HG03571 (cell line): ENCODE results near the gene CLDN9.
"Not testable (repeated sequence)": the region's sequence is repeated elsewhere in the genome, so short reads cannot be mapped to it uniquely, and the experiment has no call there.

ENCODE experiments used
- ATAC-seq: cut with Tn5 transposase; IDR thresholded peaks from one replicate; pipeline ENCODE4 v1.9.1; 2021; ENCODE audit not compliant: unreplicated experiment

The CLDN9 gene

DNA sequence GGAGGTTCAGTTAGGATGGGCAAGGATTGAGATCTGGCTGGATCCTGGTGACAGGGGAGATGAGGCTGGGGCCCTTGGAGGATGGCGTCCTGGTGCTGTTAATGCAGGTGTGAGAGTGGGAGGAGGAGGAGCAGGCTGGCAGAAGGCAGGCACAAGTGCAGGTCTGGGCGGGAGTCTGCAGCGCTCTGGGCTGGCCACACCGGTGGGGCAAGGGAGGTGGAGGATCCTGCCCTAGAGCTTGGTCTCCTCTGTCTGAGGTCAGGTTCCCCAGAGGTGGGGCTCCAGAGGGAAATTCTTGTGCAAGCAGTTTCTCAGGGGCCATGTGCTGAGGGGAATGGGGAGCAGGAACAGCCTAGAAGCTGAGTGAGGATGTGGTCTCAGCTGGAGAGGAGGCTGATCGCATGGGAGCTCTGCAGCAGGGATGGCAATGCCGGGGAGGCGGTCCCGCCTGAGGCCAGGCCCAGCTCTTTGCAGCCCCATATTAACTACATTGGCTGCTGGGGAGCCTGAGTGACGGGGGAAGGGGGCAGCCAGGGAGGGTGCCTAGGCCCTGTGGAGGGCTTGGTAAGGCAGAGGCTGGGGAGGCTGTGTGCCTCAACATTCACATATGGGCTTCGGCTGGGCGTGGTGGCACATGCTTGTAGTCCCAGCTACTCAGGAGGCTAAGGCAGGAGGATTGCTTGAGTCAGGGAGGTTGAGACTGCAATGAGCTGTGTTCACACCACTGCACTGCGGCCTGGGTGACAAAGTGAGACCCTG lies 40.0 kb downstream of the CLDN9 start:
- ATAC-seq = not testable (repeated sequence)

DNA sequence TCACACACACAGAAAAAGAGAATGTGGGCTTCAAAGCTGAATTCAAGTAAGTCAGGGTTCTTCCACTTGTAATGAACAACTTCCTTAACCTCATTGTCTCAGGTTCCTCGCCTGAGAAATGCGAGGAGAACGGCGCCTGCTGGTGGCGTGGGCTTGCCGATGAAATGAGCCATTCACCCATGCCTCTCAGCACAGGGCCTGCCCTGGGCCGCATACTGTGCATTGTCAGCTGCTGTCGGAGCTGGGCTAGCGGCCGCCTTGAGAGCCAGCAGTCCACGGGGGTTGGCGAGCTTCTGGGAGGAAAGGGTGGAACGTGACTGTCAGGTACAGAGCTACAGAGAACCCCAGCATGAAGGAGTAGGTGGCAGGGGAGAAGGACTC lies 40.6 kb downstream of the CLDN9 start:
- not testable (repeated sequence) for ATAC-seq

- ATAC-seq = no peak
Observed at GRCh38 chr16:3054965-3055733, 42.4 kb downstream of the CLDN9 start.

DNA sequence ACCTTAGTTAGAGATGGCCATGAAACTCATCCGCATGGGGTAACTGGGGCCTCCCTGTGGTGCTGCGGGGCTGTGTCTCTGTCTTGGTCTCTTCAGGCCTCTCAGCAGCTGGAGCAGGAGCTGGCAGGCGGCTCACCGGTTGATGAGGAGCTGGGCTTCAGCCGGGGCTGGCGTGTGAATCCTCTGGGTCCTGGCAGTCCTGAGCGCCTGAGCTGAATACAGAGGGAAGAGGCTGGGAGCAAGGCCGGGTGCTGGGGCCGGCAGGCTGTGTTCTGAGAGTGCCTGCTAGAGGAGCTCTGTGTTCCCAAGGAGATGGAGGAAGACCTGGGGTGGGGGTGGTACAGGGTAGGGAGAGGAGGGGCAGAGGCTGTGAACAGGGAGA lies 43.0 kb downstream of the CLDN9 start:
- not testable (repeated sequence) for ATAC-seq

GRCh38 chr16:3056336-3057180 lies 43.8 kb downstream of the CLDN9 start:
- ATAC-seq = no peak

DNA sequence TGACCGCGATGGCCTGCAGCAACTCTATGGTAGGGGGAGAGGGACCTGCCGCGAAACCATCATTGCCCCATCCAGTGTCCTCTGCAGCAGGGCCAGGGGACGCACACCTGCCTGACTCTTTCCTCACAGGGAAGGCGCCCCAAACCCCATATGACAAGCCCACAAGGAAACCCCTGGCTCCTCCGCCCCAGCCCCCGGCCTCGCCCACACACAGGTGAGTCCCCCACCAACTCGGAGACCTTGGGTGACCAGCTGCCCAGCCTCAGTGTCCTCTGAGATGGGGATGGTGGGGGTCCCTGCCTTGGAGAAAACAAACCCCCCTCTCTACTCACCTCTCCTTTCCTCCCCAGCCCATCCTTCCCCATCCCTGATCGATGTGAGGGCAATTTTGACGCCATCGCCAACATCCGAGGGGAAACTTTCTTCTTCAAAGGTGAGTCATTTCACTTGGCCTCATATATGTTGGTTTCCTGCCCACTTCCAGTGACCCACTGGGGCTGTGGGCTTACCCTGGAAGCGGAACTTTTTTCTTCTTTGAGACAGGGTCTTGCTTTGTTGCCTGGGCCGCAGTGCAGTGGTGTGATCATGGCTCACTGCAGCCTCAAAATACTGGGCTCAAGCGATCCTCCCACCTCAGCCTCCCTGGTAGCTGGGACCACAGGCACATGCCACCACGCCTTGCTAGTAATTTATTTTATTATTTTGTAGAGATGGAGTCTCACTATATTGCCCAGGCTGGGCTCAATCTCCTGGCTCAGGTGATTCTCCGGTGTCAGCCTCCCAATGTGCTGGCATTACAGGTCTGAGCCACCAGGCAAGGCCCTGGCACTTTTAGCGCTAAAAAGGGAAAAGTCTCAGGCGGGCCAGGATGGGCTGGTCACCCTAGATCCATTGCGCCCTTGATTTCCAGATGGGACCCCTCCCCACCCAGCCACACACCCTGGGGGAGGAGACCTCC lies 44.7 kb downstream of the CLDN9 start:
- no peak for ATAC-seq

- ATAC-seq = peak; percentile 42
Observed at GRCh38 chr16:3058139-3059030, 45.7 kb downstream of the CLDN9 start.

DNA sequence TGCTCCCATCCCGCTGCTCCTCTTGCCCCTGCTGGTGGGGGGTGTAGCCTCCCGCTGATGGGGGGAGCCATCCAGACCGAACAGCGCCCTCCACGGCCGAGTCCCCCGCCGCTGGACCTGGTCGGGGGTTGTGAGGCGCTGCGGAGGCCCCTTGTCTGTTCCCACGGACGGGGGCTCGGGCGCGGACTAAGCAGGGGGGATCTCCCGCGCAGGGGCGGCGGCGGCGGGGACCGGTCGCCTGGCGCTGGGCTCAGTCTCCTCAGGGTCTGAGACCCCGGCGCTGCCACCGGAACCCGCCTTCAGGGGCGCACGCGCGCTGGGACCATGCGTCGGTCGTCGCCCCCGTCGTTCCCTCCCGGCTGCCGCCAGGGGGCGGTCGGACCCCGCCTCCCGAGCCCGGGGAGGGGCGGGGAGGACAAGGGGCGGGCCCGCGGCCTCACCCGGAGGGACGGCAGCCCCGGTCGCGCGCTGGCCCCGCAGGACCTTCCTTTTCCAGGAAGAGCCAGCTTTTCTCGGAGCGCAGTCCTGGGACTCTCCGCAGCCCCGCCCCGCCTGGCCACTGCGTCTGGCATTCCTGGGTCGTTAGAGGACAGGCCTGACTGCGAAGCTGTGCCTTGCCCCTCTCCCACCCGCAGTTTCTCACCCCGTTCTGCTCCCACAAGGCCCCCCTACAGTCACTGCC lies 46.5 kb downstream of the CLDN9 start:
- peak; percentile 77 for ATAC-seq

- ATAC-seq = no peak
Observed at GRCh38 chr16:3059723-3060242, 47.1 kb downstream of the CLDN9 start.

DNA sequence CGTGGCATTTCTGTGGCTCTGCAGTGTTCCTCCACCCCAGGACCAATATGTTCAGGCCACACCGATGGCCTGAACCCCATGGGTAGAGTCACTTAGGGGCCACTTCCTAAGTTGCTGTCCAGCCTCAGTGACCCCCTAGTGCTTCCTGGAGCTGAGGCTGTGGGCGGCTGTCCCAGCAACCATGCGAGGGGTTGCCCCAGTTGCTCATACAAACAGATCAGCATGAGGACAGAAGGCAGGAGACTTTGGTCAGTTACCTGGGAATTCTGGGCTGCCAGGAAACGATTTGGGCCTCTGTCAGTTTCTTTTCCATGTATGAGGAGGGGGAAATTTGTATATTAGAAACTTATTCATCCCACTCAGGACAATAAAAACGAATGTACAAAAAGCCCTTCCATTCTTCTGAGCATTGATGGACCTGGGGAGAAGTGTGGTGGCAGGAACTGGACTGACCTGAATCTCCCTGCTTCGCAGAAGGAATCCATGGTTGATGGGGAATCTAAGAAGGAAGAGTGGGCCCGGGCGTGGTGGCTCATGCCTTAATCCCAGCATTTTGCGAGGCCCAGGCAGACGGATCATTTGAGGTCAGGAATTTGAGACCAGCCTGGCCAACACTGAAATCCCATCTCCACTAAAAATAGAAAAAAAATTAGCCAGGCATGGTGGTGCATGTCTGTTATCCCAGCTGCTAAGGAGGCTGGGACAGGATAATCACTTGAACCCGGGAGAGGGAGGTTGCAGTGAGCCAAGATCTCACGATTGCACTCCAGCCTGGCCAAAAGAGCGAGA lies 47.8 kb downstream of the CLDN9 start:
- no peak for ATAC-seq

DNA sequence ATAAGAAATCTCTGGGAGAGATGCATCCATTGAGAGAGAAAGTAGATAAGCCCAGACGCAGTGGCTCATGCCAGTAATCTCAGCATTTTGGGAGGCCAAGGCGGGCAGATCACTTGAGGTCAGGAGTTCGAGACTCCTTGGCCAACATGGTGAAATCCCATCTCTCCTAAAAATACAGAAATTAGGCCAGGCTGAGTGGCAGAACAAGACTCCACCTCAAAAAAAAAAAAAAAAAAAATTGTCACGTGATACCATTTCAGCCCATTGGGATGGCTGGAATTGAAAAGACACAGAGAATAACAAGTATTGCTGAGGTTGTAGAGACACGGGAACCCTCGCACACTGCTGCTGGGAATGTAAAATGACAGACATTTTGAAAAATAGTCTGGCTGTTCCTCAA lies 49.8 kb downstream of the CLDN9 start:
- no peak for ATAC-seq

- no peak for ATAC-seq
Observed at GRCh38 chr16:3063625-3064386, 51.1 kb downstream of the CLDN9 start.
